H1 (cell line): ENCODE measurements around the gene NOX5. TPM values are rescaled to one million over a fixed set of nuclear protein-coding genes. Genes with fewer than 3 reads are reported as not detected.

Experiments
- CTCF ChIA-PET: fragments of 300-600 bp; sonication (Branson Sonifier 250); formaldehyde crosslinking; loops from one replicate; lab custom pipeline; 2021; ENCODE audit not compliant: partially characterized antibody; lab: Charles Lee
- POLR2A ChIA-PET: fragments of 300-600 bp; sonication (Branson Sonifier 250); formaldehyde crosslinking; loops from one replicate; lab custom pipeline; 2021; ENCODE audit warnings: inconsistent platforms; ENCODE audit not compliant: partially characterized antibody; lab: Charles Lee
- DNase-seq, 2 experiments: peaks; one replicate each; pipeline versions ENCODE4 v3.0.0 to v3.0.0-alpha.2; 2010 to 2022; ENCODE audit warnings: low spot score in 2 of 2, low read depth in 1 of 2, mixed read lengths in 1 of 2
- FAIRE-seq: peaks from 2 replicates; lab custom pipeline; 2011; peaks lifted over from hg19 to GRCh38; lab: Jason Lieb, UNC
- H2AFZ ChIP-seq: 2 replicates; pipeline ENCODE4 v1.8.1; 2012; ENCODE audit warnings: low read length, inconsistent platforms
- H2AK5ac ChIP-seq: 2 replicates; pipeline ENCODE4 v1.6.1; 2013; ENCODE audit warnings: low read depth, low read length
- H2BK120ac ChIP-seq: replicated peaks from 2 replicates; pipeline ENCODE3; 2013; ENCODE audit warnings: low read depth, low read length, inconsistent platforms
- H2BK12ac ChIP-seq: 2 replicates; pipeline ENCODE4 v1.6.1; 2013; ENCODE audit warnings: low read depth, low read length
- H2BK15ac ChIP-seq: 2 replicates; pipeline ENCODE4 v1.6.1; 2013; ENCODE audit warnings: low read length
- H2BK20ac ChIP-seq: 2 replicates; pipeline ENCODE4 v1.6.1; 2013; ENCODE audit warnings: low read length
- H2BK5ac ChIP-seq: 2 replicates; pipeline ENCODE4 v1.6.1; 2013; ENCODE audit warnings: low read depth, low read length
- H3K14ac ChIP-seq: 2 replicates; pipeline ENCODE4 v1.6.1; 2013; ENCODE audit warnings: inconsistent platforms; ENCODE audit not compliant: insufficient read length
- H3K18ac ChIP-seq: 2 replicates; pipeline ENCODE4 v1.6.1; 2013; ENCODE audit warnings: low read length; ENCODE audit errors: extremely low read depth
- H3K23ac ChIP-seq: 2 replicates; pipeline ENCODE4 v1.6.1; 2013; ENCODE audit warnings: inconsistent platforms; ENCODE audit not compliant: insufficient read length
- H3K23me2 ChIP-seq: 2 replicates; pipeline ENCODE4 v1.6.1; 2013; ENCODE audit warnings: low read depth, low read length
- H3K27ac ChIP-seq: 2 replicates; pipeline ENCODE4 v1.6.1; 2011; ENCODE audit warnings: low read depth, low read length, inconsistent platforms
- H3K27me3 ChIP-seq, 4 experiments: replicated peaks in 1 of 4; 1 replicate in 1 of 4; 2 replicates in 3 of 4; pipeline versions ENCODE4 v1.6.1 to v1.8.1; 2011 to 2013; ENCODE audit warnings: low read length in 3 of 4, mild to moderate bottlenecking in 3 of 4, inconsistent platforms in 2 of 4, mixed read lengths in 2 of 4, moderate library complexity in 1 of 4; ENCODE audit not compliant: control insufficient read depth in 3 of 4, insufficient read depth in 3 of 4; ENCODE audit errors: extremely low read depth in 1 of 4
- H3K36me3 ChIP-seq, 4 experiments: 2 replicates each; pipeline versions ENCODE4 v1.6.1 to v1.8.1; 2011 to 2013; ENCODE audit warnings: mild to moderate bottlenecking in 4 of 4, low read length in 3 of 4, moderate library complexity in 2 of 4, control low read depth in 1 of 4, inconsistent platforms in 1 of 4; ENCODE audit not compliant: insufficient read depth in 4 of 4, control insufficient read depth in 2 of 4
- H3K4ac ChIP-seq: replicated peaks from 2 replicates; pipeline ENCODE3; 2013; ENCODE audit warnings: low read length, low read depth, mixed read lengths, inconsistent platforms; ENCODE audit not compliant: insufficient read length
- H3K4me1 ChIP-seq, 4 experiments: replicated peaks in 1 of 4; 1 replicate in 1 of 4; 2 replicates in 3 of 4; pipeline versions ENCODE4 v1.6.1 to v1.8.1; 2011 to 2013; ENCODE audit warnings: low read length in 3 of 4, inconsistent platforms in 2 of 4, mixed read lengths in 1 of 4; ENCODE audit not compliant: insufficient read depth in 4 of 4, control insufficient read depth in 3 of 4
- H3K4me2 ChIP-seq, 2 experiments: 2 replicates each; pipeline versions ENCODE4 v1.6.1 to v1.8.1; 2011 to 2013; ENCODE audit warnings: low read depth in 2 of 2, low read length in 2 of 2, control low read depth in 1 of 2, inconsistent platforms in 1 of 2, mild to moderate bottlenecking in 1 of 2; ENCODE audit not compliant: insufficient read depth in 1 of 2
- H3K4me3 ChIP-seq, 4 experiments: fragments of 200-600, 300-600 bp in 1 of 4; sonication (generic), shearing (Covaris generic), sonication (Bioruptor Twin) in 1 of 4; 2 replicates each; pipeline versions ENCODE4 v1.5.1 to v1.8.1; 2011 to 2016; ENCODE audit warnings: low read length in 4 of 4, low read depth in 3 of 4, control low read depth in 2 of 4, inconsistent platforms in 2 of 4, mild to moderate bottlenecking in 2 of 4, mixed read lengths in 1 of 4, moderate library complexity in 1 of 4; ENCODE audit not compliant: insufficient read depth in 2 of 4; ENCODE audit errors: extremely low read depth in 1 of 4
- H3K56ac ChIP-seq: replicated peaks from 2 replicates; pipeline ENCODE3; 2013; ENCODE audit warnings: low read depth, mild to moderate bottlenecking, mixed read lengths, low read length, inconsistent platforms; ENCODE audit not compliant: insufficient read length
- H3K79me1 ChIP-seq: 2 replicates; pipeline ENCODE4 v1.6.1; 2013; ENCODE audit warnings: low read depth, low read length, control low read depth
- H3K79me2 ChIP-seq, 2 experiments: 2 replicates each; pipeline versions ENCODE4 v1.6.1 to v1.8.1; 2012 to 2013; ENCODE audit warnings: low read length in 2 of 2, mild to moderate bottlenecking in 2 of 2, inconsistent platforms in 1 of 2; ENCODE audit not compliant: insufficient read depth in 2 of 2, control insufficient read depth in 1 of 2
- H3K9ac ChIP-seq, 4 experiments: replicated peaks in 1 of 4; 1 replicate in 1 of 4; 2 replicates in 3 of 4; pipeline versions ENCODE4 v1.6.1 to v1.8.1; 2011 to 2013; ENCODE audit warnings: low read depth in 3 of 4, low read length in 3 of 4, control low read depth in 2 of 4, mild to moderate bottlenecking in 2 of 4, moderate library complexity in 2 of 4, inconsistent platforms in 1 of 4; ENCODE audit errors: extremely low read depth in 1 of 4
- H3K9me3 ChIP-seq, 2 experiments: 2 replicates each; pipeline versions ENCODE4 v1.6.1 to v1.8.1; 2012 to 2013; ENCODE audit warnings: mild to moderate bottlenecking in 2 of 2, moderate library complexity in 2 of 2, control low read depth in 1 of 2, inconsistent platforms in 1 of 2, low read depth in 1 of 2, low read length in 1 of 2, mixed read lengths in 1 of 2; ENCODE audit not compliant: insufficient read depth in 2 of 2
- H4K20me1 ChIP-seq, 2 experiments: replicated peaks in 1 of 2; 2 replicates each; pipeline versions ENCODE3 to v1.8.1; 2011 to 2013; ENCODE audit warnings: inconsistent platforms in 2 of 2, low read length in 2 of 2, mild to moderate bottlenecking in 1 of 2; ENCODE audit not compliant: insufficient read depth in 2 of 2, control insufficient read depth in 1 of 2
- H4K5ac ChIP-seq: 2 replicates; pipeline ENCODE4 v1.6.1; 2013; ENCODE audit warnings: low read length, low read depth, mixed read lengths, inconsistent platforms; ENCODE audit not compliant: insufficient read length
- H4K8ac ChIP-seq: 2 replicates; pipeline ENCODE4 v1.8.0; 2013; ENCODE audit warnings: mild to moderate bottlenecking, moderate library complexity, low read length, inconsistent platforms; ENCODE audit not compliant: insufficient read depth; ENCODE audit errors: extremely low read depth
- H4K91ac ChIP-seq: replicated peaks from 2 replicates; pipeline ENCODE3; 2013; ENCODE audit warnings: low read length, mixed read lengths, inconsistent platforms; ENCODE audit not compliant: insufficient read length
- ATF2 ChIP-seq: IDR thresholded peaks from 2 replicates; pipeline ENCODE4 v1.6.1; 2012; ENCODE audit warnings: low read length, inconsistent platforms
- BRCA1 ChIP-seq: IDR thresholded peaks from 2 replicates; pipeline ENCODE4 v1.6.1; 2012; ENCODE audit warnings: low read depth, low read length, improper control_type of control experiment
- HDAC6 ChIP-seq: IDR thresholded peaks from one replicate; pipeline ENCODE4 v1.7.1; 2012; ENCODE audit warnings: low read depth, mild to moderate bottlenecking, inconsistent platforms, low read length, moderate library complexity
- SIN3A ChIP-seq, 2 experiments: IDR thresholded peaks in 1 of 2; conservative IDR thresholded peaks in 1 of 2; 2 replicates each; pipeline ENCODE4 v1.6.1; 2011 to 2012; ENCODE audit warnings: low read length in 2 of 2, improper control_type of control experiment in 1 of 2, low read depth in 1 of 2, mild to moderate bottlenecking in 1 of 2
- SP1 ChIP-seq: IDR thresholded peaks from 2 replicates; pipeline ENCODE4 v1.6.1; 2011; ENCODE audit warnings: low read depth, low read length
- USF2 ChIP-seq: IDR thresholded peaks from 2 replicates; pipeline ENCODE4 v1.6.1; 2011; ENCODE audit warnings: low read length, improper control_type of control experiment
- ZNF274 ChIP-seq: IDR thresholded peaks from 2 replicates; pipeline ENCODE4 v1.7.0; 2012; ENCODE audit warnings: low read length, borderline replicate concordance; ENCODE audit errors: extremely low read depth
- WGBS, 2 experiments: shearing (Covaris generic) in 1 of 2; methylation state at CpG; one replicate each; pipeline versions ENCODE4 v1.1.6 to v1.1.7; 2013 to 2015; ENCODE audit warnings: low lambda C conversion rate in 2 of 2, mixed read lengths in 2 of 2, inconsistent platforms in 1 of 2, low coverage in 1 of 2, missing lambda C conversion rate in 1 of 2; ENCODE audit not compliant: insufficient replicate concordance in 2 of 2, insufficient coverage in 1 of 2, insufficient read length in 1 of 2; ENCODE audit errors: extremely low coverage in 1 of 2, missing lambda C conversion rate in 1 of 2; 5-methylcytosine and 5-hydroxymethylcytosine counted together
- polyA plus RNA-seq, 7 experiments: library from polyadenylated mRNA; depleted of rRNA in 3 of 7; stranded (reverse) in 5 of 7; unstranded in 2 of 7; fragments of >200 nt in 5 of 7; fragments of 200-250 nt in 2 of 7; gene quantifications; 1 replicate in 5 of 7; 2 replicates in 1 of 7; 4 replicates in 1 of 7; pipeline versions ENCODE4 v1.2.1 to v1.2.3, GENCODE V29; 2011 to 2013; ENCODE audit warnings: missing spikeins in 2 of 7, mixed read lengths in 2 of 7
- total RNA-seq: library from RNA; stranded (reverse); fragmentation: NEBNext Ultra II Directional; extraction: Animal tissue kit (Norgen Biotek cat#: 25700); gene quantifications from 2 replicates; pipeline ENCODE4 v1.2.1, GENCODE V29; 2021

Gene NOX5
- total and polyA plus RNA-seq, 2 of the 8 experiments (the other 6 are each of a cell fraction or from before 2014, with no cell fraction given), result under 0.01 TPM; not detected in 1

- peak; percentile 54 to 81 for DNase-seq
- ChIA-PET POLR2A (interaction anchor here (0.7 to 5.0 kb wide), 6 partner anchors 11 to 195 kb away, joined by 3 to 39 read pairs (median 3); partner anchors contain the start of gene GLCE), CTCF (interaction anchor here (0.7 to 3.0 kb wide), 6 partner anchors 12 to 203 kb away, joined by 3 to 9 read pairs (median 4); no protein-coding TSS in a partner anchor)
- no peaks in the 10 kb centered on the region for H3K79me1 ChIP-seq
- no peaks in the 10 kb centered on the region for H3K36me3 ChIP-seq
- H3K4me1 ChIP-seq, result peaks cover 12 to 14% (median 13%) of the 10 kb centered on the region in 4 experiments; a peak in 6 of 7 replicates
- no peaks in the 10 kb centered on the region for H3K27me3 ChIP-seq
- H2BK120ac ChIP-seq, result no peak overlapping the region
- peak overlapping the region in 3 of 4 experiments; percentile 49 to 64 (median 62); a peak in 5 of 7 replicates for H3K9ac ChIP-seq
- H2BK12ac ChIP-seq, result 0 out of 2 replicates have a peak overlapping the region, but pooled peaks have one; percentile 62
- peak overlapping the region; percentile 73; the same call in 1 of the 2 replicates for H2BK15ac ChIP-seq
- peak overlapping the region; percentile 71 for H2AFZ ChIP-seq
- peak overlapping the region; percentile 96 for H3K18ac ChIP-seq
- H4K91ac ChIP-seq, result no peak overlapping the region
- peak overlapping the region; percentile 59 for H4K5ac ChIP-seq
- H3K27ac ChIP-seq, result peak overlapping the region; percentile 54; the same call in 1 of the 2 replicates
- H3K4me3 ChIP-seq, result peak overlapping the region; percentile 53 to 88 (median 72)
- H3K14ac ChIP-seq, result peak overlapping the region; percentile 21
- H2BK5ac ChIP-seq, result peak overlapping the region; percentile 67; the same call in 1 of the 2 replicates
- no peaks in the 10 kb centered on the region for H4K20me1 ChIP-seq
- H3K23ac ChIP-seq, result no peak overlapping the region
- peak overlapping the region; percentile 62; the same call in 1 of the 2 replicates for H2BK20ac ChIP-seq
- 2% methylated on average over 45 of the region's 45 CpGs; no CpG with 5 or more reads in 1 of the 2 experiments for WGBS, 2 experiments
- FAIRE-seq, result no peak
- no peak overlapping the region for H3K4ac ChIP-seq
- no peaks in the 10 kb centered on the region; the same call in 1 of the 2 replicates for H3K23me2 ChIP-seq
- H2AK5ac ChIP-seq, result no peak overlapping the region
- peak overlapping the region; percentile 93; the same call in 1 of the 2 replicates for H4K8ac ChIP-seq
- peak overlapping the region; percentile 33 for H3K56ac ChIP-seq
- peak overlapping the region; percentile 79 to 93 for H3K4me2 ChIP-seq
- no peaks in the 10 kb centered on the region for H3K79me2 ChIP-seq
- H3K9me3 ChIP-seq, result no peaks in the 10 kb centered on the region; a peak in 1 of 4 replicates
- TF ChIP-seq ATF2 (peak; percentile 51; the same call in 1 of the 2 replicates), HDAC6 (no peak), USF2 (no peak), ZNF274 (no peak), SIN3A (conservative IDR thresholded peaks at IDR 0.05 in 1 of 2, IDR thresholded peaks at IDR 0.05 in 1 of 2; ENCODE audit: low read depth in 1 of 2, low read length in 2 of 2) (no peak), BRCA1 (no peak), SP1 (peak; percentile 90)
Measured at GRCh38 chr15:69074001-69074842, 59.7 kb downstream of the NOX5 start.
